ENCODE results near the gene CFAP100. TPM values are rescaled to one million over a fixed set of nuclear protein-coding genes. Genes with fewer than 3 reads are reported as not detected.

Gene CFAP100
- total RNA-seq, 1 experiment from 2014 or later: not detected

DNA sequence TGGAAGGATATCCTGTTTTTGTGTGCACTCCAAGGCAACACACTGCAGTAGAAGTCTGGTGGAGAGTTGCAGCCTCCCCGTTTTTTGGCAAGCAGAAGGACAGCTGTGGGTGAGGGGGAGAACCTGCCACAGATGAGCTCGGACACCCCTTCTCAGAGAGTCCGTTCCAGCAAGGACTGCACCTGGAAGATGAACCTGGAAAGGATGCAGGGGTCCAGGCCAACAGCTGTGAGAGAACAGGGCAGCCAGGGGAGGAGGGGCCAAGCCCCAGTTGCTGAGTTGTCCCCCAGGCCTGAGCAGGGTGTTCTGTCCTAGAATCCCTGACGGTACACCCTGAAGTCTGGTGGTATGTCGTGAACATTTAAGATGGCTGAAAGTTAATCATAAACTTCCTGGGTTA, 50.8 kb downstream of the CFAP100 start:
- TF ChIP-seq ZNF274 (IDR thresholded peaks at IDR 0.05; ENCODE audit: low read depth, low read length) (no peak), SIN3A (IDR thresholded peaks at IDR 0.05; ENCODE audit: low read depth) (no peak), EZH2 (IDR thresholded peaks at IDR 0.05) (no peak), SRF (IDR thresholded peaks at IDR 0.05; ENCODE audit: low read depth) (no peak), POLR2A (IDR thresholded peaks at IDR 0.05; ENCODE audit: borderline replicate concordance, extremely low read depth, insufficient read depth, insufficient read length) (no peak), ELF1 (IDR thresholded peaks at IDR 0.05; ENCODE audit: borderline replicate concordance, low read depth) (no peak), POLR2AphosphoS5 (IDR thresholded peaks at IDR 0.05; ENCODE audit: low read depth, low read length) (no peak), RAD21 (IDR thresholded peaks at IDR 0.05; ENCODE audit: low read depth) (no peak), SP1 (IDR thresholded peaks at IDR 0.05; ENCODE audit: low read depth) (no peak), ZFX (IDR thresholded peaks at IDR 0.05) (no peak)
- TF ChIP-seq, protein P1, sequence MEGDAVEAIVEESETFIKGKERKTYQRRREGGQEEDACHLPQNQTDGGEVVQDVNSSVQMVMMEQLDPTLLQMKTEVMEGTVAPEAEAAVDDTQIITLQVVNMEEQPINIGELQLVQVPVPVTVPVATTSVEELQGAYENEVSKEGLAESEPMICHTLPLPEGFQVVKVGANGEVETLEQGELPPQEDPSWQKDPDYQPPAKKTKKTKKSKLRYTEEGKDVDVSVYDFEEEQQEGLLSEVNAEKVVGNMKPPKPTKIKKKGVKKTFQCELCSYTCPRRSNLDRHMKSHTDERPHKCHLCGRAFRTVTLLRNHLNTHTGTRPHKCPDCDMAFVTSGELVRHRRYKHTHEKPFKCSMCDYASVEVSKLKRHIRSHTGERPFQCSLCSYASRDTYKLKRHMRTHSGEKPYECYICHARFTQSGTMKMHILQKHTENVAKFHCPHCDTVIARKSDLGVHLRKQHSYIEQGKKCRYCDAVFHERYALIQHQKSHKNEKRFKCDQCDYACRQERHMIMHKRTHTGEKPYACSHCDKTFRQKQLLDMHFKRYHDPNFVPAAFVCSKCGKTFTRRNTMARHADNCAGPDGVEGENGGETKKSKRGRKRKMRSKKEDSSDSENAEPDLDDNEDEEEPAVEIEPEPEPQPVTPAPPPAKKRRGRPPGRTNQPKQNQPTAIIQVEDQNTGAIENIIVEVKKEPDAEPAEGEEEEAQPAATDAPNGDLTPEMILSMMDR (IDR thresholded peaks at IDR 0.05 in 2 of 3, conservative IDR thresholded peaks at IDR 0.05 in 1 of 3; ENCODE audit: borderline replicate concordance in 1 of 3, insufficient read depth in 1 of 3, low read depth in 2 of 3, low read length in 2 of 3): no peak
- TF ChIP-seq, protein P2, sequence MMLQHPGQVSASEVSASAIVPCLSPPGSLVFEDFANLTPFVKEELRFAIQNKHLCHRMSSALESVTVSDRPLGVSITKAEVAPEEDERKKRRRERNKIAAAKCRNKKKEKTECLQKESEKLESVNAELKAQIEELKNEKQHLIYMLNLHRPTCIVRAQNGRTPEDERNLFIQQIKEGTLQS (IDR thresholded peaks at IDR 0.05): no peak
- TF ChIP-seq, protein P3, sequence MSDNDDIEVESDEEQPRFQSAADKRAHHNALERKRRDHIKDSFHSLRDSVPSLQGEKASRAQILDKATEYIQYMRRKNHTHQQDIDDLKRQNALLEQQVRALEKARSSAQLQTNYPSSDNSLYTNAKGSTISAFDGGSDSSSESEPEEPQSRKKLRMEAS (IDR thresholded peaks at IDR 0.05): no peak
- POLR2A ChIA-PET: no interaction called here
- H3K27me3 ChIP-seq (ENCODE audit: insufficient read depth, low read length): no peaks in the 10 kb centered on the region
- no peak overlapping the region for H3K27ac ChIP-seq (ENCODE audit: low read depth, low read length)
- DNase-seq (ENCODE audit: low read depth, low spot score) (no peak), ATAC-seq (no peak)
- no peak overlapping the region for H2AFZ ChIP-seq (ENCODE audit: low read depth, low read length, poor library complexity, severe bottlenecking)
- no peaks in the 10 kb centered on the region for H3K9me2 ChIP-seq (ENCODE audit: insufficient read depth)
- H3K9ac ChIP-seq (ENCODE audit: low read length): no peak overlapping the region
- BruUV-seq (replicated peaks): no TSS peak
- intact Hi-C loops (cut with micrococcal nuclease): no loop called here
- H3K4me2 ChIP-seq (ENCODE audit: low read length): no peak overlapping the region
- H3K4me1 ChIP-seq (ENCODE audit: control insufficient read depth in 1 of 2, insufficient read depth in 2 of 2, low read length in 2 of 2): no peaks in the 10 kb centered on the region
- no peak overlapping the region for H3K4me3 ChIP-seq (replicated peaks in 1 of 2; ENCODE audit: low read depth in 1 of 2, low read length in 2 of 2)
- H3K79me2 ChIP-seq (ENCODE audit: insufficient read depth, low read length): no peaks in the 10 kb centered on the region
- H4K20me1 ChIP-seq (ENCODE audit: insufficient read depth): no peaks in the 10 kb centered on the region
- peaks cover 0 to 5% of the 10 kb centered on the region in 2 experiments; a peak in 1 of 4 replicates for H3K36me3 ChIP-seq (ENCODE audit: control insufficient read depth in 1 of 2, insufficient read depth in 2 of 2, low read length in 2 of 2)
- no peaks in the 10 kb centered on the region for H3K9me3 ChIP-seq (ENCODE audit: control insufficient read depth in 1 of 2, insufficient read depth in 1 of 2, low read depth in 1 of 2, low read length in 2 of 2)
- CTCF ChIA-PET: no interaction called here
- RAD21 ChIA-PET (ENCODE audit: low non-redundant PET in 1 of 2, low total read pairs in 2 of 2, uncharacterized antibody in 2 of 2, unreplicated experiment in 2 of 2): no interaction called here
